Kasumi-1 (cell line): ENCODE measurements around the gene TRMT11.
A peak's percentile ranks its signal among the peaks of the same experiment; 100 is the strongest.
"Not testable (repeated sequence)": the region's sequence is repeated elsewhere in the genome, so short reads cannot be mapped to it uniquely, and the experiment has no call there.

Source experiments
- DNase-seq, 2 experiments: peaks; one replicate each; lab custom pipeline; 2025; lab: John Stamatoyannopoulos, UW

TRMT11 gene

DNA sequence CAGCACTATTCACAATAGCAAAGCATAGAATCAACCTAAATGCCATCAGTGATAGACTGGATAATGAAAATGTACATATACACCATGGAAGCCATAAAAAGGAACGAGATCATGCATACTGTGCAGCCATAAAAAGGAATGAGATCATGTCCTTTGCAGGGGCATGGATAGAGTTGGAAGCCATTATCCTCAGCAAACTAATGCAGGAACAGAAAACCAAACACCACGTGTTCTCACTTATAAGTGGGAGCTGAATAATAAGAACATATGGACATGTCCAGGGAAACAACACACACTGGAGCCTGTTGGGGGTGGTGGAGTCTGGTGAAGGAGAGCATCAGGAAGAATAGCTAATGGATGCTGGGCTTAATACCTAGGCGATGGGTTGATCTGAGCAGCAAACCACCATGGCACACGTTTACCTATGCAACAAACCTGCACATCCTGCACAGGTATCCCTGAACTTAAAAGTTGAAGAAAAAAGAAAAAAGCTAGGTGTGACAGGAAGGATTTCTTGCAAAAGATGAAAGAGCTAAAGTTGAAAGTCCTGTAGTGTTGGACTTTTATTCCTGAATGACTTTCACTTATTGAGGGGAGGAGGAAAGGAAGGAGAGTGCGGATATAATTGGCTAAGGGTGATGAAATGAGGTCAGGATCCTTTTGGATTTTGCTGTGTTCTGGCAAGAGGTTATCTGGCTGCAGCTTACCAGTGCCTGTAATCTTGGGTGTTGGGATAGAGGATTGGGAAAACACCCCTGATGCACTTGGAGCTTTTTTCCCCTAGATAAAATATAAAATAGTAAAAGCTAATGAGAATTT, 8.5 kb downstream of the TRMT11 start:
- DNase-seq, result no peak

DNA sequence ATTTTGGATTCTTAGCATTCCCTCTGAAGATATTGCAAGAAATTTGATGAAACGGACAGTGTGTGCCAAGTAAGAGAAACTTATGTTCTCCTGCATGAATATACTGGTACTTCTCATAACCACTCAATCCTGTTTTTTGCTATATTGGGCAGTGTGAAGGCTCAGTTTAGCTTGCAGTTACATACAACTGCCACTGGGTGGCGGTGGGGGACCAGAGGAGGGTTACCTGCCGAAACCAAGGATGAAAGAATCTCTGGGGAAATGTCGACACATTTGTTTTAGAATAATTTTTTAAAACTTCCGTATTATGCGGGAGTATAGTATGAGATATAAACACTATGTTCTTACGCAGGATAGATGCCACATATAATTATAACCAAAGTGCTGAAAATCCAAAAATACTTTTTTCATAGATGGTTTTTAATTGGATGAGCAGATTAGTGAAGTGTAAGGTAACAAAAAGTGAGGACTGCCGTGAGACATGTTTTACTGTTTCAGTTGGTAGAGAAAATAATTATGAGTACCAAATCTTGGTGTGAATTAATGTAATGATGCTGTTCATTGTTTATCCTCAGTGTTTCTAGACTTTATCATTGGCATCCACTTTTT, 9.7 kb downstream of the TRMT11 start:
- DNase-seq, result peak; percentile 71 to 75

DNA sequence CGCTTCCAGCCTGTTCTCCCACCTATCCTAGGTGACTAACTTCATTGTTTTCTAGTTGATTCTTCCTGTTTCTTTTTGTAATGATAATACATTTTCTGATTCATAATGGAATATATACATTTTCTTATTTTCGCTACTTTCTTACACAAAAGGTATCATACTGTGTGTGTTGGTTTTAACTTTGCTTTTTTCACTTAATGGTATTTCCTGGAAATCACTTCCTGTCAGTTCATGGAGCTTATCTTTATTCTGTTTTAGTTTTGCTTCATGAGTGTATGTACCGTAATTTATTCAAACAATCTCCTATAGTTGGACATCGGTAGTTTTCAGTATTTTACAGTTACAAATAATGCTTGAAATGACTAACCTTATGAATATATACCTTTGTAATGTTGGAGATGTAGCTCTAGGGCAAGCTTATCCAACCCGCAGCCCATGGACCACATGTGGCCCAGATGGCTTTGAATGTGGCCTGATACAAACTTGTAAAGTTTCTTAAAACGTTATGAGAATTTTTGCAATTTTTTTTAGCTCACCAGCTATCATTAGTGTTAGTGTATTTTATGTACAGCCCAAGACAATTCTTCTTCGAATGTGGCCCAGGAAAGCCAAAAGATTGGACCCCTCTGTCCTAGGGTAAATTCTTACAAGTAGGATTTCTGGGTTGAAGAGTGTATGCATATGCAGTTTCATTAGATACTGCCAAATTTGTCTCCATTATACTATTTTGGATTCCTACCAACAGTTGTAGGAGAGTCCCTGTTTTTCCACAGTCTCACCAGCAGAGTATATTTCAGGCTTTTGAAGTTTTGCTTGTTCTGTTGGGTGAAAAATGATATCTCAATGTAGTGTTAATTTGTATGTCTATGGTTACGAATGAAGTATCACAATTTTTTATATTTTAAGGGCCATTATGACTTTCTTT, 16.7 kb downstream of the TRMT11 start:
- no peak for DNase-seq

DNA sequence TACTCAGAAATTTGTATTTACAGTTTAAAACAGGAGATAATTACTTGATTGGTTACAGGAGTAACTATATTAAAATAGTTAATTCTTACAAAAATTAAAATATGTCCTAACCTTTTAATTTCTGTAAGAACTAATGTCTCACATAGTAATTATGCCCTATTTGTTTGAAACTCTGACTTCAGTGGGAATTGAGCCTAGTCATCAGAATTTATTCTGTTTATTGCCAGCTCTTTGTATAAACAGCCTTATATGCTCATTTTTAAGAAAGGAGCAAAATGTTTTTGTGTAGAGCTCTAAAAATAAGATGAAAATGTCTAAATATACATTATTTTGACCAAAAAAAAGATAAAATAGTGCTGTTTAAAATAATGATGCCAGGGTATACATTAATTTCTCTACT, 21.5 kb downstream of the TRMT11 start:
- no peak for DNase-seq

DNA sequence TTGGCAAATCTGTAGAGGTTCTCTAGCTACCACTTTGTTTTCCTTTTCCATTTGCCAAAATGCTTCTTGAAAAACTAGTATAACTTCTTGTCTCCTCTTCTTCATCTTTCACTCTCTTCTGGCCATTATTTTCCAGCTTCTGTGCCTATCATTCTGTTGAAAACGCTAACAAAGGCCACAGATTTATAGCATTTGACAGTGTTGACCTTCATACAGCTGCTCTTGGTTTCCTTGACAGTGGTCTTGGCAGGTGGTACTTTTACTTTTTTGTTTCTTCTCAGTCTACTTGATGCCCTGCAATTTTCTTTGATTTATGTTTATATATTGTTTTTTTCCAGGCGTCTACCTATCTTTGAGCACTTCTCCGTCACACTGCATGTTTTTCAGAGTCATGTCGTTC, 23.7 kb downstream of the TRMT11 start:
- DNase-seq, result no peak

DNA sequence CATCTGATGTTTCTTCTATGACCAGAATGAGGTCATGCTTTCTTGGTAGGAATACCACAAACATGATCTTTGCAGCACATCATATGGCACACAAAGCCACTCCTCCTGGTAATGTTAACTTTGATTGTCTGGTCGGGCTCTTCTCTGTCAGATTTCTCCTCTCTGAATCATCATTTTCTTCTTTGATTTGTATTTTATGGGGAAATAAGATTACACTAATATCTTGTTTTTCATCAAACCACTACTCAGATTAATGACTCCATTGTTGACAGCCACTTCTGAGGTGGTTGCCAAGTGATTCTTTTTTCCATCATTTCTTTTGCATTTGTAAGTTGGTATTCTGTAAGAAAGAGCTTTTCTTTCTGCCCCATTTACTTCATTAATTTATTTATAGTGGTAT, 29.5 kb downstream of the TRMT11 start:
- no peak for DNase-seq

DNA sequence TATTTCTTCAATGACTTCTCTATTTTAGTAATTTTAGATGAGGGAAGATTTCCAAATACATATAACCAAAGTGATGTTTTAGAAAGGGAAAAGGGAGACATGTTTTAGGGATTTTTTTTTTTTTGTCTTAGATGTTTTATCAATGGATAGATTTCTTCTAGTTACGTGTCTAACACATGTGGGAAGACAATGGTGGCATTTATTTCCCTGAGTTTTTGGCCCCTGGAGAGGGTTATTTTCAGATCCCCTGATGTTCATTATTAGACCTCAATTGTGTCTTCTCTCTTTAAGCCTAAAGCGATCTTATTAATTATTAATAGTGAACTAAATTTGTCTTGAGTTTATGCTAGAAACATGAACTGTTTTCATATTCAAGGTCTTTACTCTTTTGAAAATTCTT, 30.3 kb downstream of the TRMT11 start:
- no peak for DNase-seq

DNA sequence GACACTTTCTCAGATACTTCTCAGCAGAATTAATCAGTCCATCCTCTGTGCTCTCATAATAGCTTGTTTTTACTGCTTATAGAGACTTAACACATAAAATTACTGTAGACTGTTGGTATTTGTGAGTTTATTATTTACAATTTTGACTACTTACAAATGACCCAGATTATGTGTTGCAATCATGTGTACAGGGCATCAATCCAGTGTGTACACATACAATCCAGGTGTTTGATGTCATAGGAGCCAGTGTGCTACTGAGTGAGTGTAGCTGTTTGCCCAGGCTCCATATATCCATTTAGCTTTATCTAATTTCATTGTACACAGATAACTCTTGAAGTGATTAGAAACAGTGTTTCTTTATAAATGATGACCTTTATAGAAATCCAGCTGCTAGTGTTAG, 31.3 kb downstream of the TRMT11 start:
- DNase-seq, result no peak

DNA sequence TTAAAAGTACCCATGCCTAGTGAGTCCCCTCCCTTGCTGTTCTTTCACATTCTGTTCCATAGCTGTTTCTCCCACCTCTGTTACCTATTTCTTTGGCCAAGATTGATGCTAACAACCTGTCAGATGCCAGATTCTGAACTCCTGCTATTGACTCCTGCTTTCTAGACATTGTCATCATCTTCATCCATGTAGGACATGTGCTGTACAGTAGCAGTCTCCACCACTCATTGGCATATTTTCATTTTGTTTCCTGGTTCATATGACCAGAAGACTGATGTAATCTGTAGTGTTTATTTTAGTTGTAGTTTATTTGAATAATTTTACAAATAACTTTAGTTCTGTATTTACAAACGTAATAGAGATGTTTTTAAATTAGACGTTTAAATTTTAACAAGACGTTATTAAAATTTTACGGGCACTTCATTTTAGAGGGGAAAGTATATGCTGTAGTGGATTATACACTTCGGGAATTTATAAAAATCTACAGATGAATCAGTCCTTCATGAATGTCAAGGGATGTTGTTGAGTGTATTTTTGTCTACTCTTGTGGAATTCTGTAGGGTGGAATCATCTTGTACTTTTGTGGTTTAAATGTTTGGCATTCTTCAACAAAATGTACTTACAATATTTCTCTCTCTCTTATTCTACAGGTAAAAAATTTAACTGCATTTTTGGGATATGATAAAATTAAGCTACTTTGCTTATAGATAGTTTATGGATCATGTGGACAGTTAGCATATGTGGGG, 34.1 kb downstream of the TRMT11 start:
- no peak for DNase-seq

DNA sequence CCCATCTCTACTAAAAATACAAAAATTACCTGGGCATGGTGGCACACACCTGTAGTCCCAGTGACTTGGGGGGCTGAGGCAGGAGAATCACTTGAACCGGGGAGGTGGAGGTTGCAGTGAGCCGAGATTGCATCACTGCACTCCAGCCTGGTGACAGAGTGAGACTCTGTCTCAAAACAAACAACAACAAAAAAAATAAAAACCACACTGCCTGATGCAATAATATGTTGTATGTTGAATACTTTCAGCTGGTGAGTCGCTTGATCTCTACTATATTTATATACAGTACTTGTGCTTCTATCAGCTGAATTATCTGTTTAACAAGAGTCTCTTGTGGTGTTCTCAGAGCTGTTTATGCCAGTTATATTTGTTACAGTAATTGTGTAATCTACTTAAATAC, 37.1 kb downstream of the TRMT11 start:
- DNase-seq, result not testable (repeated sequence)

DNA sequence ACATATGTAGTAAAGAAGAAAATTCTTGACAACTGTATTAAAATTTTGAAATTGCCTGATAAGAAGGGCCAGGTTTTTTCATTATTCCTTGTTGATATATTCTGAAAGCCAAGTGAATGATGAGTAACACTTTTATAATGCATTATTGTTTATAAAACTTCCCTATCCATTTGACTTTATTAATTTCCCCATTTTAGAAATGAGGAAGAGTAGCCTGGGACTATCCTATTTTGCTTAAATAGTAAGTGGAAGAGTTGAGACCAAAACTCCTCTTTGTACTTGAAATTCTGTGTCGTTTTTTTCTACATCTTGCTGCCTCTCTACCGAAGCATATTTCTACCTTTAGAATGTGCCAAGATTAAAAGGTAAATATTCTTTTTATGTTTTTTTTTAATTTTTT, 39.7 kb downstream of the TRMT11 start:
- no peak for DNase-seq

DNA sequence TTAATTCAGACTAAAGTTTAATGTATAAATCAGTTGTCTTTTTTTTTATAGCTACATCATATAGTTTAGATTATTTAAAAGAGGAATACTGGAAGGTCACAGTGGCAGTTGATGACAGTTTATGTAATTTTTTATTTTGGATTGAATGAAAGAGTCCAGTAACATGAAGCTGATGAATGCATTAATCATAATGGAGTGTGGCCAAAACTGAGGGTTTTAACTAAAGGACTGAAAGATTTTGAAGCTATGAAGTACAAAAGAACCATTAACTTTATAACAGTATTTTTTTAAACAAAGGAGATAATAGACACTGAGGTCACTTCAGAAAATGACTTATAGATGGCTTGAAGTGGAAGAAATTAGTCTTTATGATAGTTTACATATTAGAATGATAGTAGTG, 41.3 kb downstream of the TRMT11 start:
- DNase-seq, result no peak

DNA sequence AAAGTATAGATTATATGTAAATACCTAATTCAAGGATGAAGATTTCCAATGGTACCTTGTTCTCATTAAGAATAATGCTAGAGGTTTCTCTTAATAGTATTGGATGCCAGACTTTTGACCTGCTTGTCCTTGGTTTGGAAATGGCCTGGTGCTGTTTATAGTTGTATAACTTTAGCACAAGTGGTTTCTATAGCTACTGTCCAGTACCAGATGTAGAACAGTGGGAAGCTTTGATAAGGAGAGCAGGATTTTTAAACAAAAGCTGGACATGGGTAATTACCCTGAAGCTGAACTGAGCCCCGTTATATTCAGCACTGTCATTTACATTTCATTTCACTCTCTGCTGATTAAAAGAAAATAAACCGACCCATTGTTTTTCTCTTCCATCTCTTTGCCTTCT, 43.7 kb downstream of the TRMT11 start:
- no peak for DNase-seq

DNA sequence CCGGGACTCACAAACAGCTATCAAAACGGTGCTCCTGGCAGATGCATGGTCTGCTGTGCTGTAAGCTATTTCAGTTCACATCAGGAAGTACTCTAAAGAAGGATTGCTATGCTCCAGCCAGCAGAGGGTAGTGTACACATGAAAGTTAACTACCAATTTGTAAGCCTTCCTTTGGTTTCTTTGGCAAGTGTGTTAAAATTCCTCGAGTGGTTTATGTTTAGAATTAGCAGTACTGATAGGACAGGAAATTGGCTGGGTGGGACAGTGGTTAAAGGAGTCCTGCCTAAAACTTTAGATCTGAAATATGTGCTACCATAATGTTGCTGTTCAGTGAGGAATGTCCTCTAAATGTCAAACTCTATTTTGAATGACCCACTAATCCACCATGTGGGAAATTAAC, 47.4 kb downstream of the TRMT11 start:
- peak; percentile 91 to 93 for DNase-seq

DNA sequence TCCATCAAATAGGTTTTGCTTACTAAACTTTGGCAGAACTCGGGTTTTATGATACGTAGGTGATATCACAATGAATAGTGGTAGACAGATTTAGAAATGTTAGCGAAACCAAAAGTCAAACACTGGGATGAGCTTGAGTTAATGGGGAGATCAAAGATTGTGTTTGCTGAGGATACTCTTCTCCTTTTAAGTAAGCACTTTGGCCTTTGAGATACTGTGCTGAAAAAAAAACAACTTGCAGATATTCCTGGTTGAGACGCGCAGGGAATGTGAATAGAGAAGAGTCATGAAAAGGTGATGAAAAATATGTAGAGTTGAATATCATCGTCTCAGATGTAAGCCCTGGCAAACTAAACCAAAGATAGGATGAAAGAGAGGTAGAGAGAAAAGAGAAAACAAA, 48.3 kb downstream of the TRMT11 start:
- no peak for DNase-seq

DNA sequence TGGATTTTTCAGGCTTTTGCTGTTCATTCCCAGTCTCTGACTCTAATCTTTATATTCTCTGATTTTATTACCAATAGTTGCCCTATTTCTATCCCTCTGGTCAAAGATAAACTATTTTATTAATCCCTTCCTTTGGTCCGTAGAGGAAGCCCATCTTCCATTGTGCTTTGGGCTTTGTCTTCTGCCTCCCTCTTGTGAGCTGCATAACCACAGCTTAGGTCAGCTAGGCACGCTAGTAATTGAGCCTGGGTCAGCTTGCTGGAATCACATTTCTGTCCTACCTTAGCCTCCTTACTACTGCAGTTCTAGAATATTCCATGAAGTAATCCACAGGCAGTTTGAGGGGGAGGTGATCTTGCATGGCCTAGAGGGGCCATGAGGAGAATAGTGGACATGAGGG, 49.4 kb downstream of the TRMT11 start:
- no peak for DNase-seq

DNA sequence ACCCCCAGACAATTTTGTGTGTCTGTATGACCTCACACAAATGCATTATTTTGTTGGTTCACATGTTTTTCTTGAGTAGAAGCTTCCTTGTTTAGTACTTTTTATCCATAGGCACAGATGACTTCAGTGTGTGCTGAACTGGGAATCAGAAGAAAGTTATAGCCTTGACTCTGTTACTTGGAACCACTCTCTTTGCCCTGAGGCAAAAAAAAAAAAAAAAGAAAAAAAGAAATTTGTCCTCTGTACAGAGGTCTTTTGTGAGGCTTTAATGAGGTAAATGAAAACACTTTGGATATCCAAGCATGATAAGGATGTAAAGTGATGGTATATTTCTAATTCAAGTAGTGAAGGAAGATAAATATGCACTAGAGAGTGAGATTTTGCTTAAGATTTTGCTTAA, 51.9 kb downstream of the TRMT11 start:
- DNase-seq, result no peak

DNA sequence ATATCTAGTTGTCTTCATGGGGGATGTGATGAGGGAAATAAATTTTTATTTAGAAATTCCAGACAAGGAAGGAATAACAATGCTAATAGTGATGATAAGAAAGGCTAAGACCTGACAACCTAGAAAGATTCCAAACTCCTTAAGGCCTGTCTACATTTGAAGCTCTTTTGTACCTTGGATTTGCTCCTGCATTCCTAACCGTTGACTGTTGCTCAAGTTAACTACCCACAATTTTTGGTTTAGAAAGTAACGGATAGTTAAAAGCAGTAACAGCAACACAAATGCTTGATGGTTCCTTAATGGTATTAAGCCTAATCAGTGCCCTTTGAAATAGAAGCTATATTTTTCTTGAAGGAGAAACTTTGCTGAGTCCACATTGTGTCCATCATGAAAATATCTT, 52.9 kb downstream of the TRMT11 start:
- DNase-seq, result no peak

DNA sequence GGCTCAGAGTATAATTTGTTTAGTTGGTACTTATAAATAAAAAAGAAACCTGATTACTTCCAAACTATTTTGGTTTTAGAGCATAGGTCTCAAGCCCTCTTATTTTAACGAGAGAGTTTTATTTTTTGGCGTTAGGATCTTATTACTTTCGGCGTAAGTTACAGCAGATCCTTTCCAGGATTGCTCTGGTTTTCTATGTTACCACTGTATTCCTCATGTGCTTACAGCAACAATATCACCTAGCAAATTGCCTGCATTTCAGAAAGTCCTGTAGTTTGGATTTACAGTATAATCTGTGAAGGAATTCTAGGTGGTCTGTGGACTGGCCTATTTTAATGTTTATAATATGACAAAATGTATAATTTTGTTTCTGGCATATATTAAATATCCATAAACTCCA, 54.1 kb downstream of the TRMT11 start:
- DNase-seq, result no peak

DNA sequence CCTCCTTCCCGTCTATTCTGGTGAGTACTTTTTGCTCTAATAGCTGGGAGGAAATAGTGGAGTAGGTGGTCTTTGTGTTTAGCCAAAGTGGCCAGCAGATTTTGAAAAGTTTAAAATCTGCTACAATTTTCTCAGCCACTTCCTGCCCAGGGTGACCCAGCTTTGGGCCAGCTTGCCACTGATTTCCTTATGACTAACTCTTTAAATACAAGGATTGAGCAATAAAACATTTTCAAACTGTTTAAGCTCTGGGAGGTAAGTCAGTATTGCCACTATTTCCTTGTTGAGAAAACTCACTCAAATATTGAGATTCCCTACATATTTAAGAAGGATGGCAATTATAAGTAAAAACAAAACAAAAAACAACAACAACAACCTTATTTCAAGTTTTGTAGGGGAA, 54.5 kb downstream of the TRMT11 start:
- peak; percentile 78 to 82 for DNase-seq

DNA sequence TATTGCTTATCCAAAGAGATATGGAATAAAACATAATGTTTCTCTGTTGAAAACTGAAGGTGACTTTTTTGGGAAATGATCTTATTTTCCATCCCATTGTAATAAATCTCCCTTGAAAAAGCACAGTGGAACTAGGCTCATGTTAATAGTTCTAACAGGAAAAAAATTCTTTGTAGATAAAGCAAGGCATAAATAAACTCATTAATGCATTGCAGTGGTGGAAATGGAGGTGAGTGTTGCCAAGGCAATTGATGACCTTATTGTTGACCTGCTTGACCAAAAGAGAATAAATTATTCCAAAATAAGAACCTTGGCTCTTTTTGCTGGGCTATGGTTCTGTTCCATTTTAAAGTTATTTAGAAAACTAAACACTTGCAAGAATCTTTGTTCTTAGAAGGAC, 55.2 kb downstream of the TRMT11 start:
- no peak for DNase-seq

DNA sequence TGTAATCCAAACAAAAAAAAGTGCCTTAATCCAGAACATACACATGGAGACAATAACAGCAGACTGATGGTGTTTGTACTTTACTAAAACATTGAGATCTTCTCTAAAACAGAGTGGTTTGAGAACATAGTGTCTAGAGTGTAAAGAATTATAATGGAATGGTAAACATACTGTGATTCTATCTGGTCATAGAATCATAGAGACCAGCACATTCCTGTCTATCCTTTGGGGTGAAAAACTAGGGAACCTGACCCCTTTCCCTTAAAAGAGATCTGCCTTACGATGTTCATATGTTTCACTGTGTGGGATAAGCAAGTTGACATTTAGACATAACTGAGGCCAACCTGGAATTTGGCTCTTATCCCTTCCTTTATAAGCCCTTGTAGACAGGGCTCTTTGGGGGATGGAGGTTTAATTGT, 55.7 kb downstream of the TRMT11 start:
- no peak for DNase-seq
